Measurements from ENCODE around the gene TOR1AIP2. TPM values are rescaled to one million over a fixed set of nuclear protein-coding genes. Genes with fewer than 3 reads are reported as not detected.

TOR1AIP2 gene
- total and polyA plus RNA-seq, 11 donors = 12.7 to 73.2 (median 54.5) TPM

GRCh38 chr1:179825798-179826460 is 51.7 kb downstream of the TOR1AIP2 start:
- Histone ChIP-seq H3K4me1 (peaks cover 0 to 19% (median 8%) of the 10 kb centered on the region in 12 donors), H3K9me3 (no peaks in the 10 kb centered on the region), H3K4me3 (no peak overlapping the region), H3K36me3 (no peaks in the 10 kb centered on the region), H3K27ac (peak overlapping the region in 3 of 12 donors; percentile 14 to 32 (median 15)), H3K27me3 (no peaks in the 10 kb centered on the region)
- WGBS, 4 donors = 84 to 92% (median 85%) methylated on average over 13 of the region's 13 CpGs
- intact Hi-C loops (cut with DNase I) = no loop called here
- TF ChIP-seq POLR2A (IDR thresholded peaks at IDR 0.05) = no peak
- TF ChIP-seq, protein P1, sequence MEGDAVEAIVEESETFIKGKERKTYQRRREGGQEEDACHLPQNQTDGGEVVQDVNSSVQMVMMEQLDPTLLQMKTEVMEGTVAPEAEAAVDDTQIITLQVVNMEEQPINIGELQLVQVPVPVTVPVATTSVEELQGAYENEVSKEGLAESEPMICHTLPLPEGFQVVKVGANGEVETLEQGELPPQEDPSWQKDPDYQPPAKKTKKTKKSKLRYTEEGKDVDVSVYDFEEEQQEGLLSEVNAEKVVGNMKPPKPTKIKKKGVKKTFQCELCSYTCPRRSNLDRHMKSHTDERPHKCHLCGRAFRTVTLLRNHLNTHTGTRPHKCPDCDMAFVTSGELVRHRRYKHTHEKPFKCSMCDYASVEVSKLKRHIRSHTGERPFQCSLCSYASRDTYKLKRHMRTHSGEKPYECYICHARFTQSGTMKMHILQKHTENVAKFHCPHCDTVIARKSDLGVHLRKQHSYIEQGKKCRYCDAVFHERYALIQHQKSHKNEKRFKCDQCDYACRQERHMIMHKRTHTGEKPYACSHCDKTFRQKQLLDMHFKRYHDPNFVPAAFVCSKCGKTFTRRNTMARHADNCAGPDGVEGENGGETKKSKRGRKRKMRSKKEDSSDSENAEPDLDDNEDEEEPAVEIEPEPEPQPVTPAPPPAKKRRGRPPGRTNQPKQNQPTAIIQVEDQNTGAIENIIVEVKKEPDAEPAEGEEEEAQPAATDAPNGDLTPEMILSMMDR (IDR thresholded peaks at IDR 0.05) = no peak
- DNase-seq (no peak), ATAC-seq (peak in 2 of 4 donors; percentile 20 to 40)

- Histone ChIP-seq H3K9me3 (no peaks in the 10 kb centered on the region), H3K4me3 (no peak overlapping the region), H3K27ac (peak overlapping the region in 4 of 12 donors; percentile 9 to 32 (median 14)), H3K36me3 (no peaks in the 10 kb centered on the region), H3K4me1 (peaks cover 0 to 19% (median 8%) of the 10 kb centered on the region in 12 donors), H3K27me3 (no peaks in the 10 kb centered on the region)
- intact Hi-C loops (cut with DNase I) = no loop called here
- 49 to 67% (median 60%) methylated on average over 8 of the region's 8 CpGs for WGBS, 4 donors
- ATAC-seq = peak in 3 of 4 donors; percentile 54 to 66 (median 61)
- DNase-seq = peak in 1 of 5 donors; percentile 39
- TF ChIP-seq, protein P1 (IDR thresholded peaks at IDR 0.05) = no peak
- TF ChIP-seq POLR2A (IDR thresholded peaks at IDR 0.05) = no peak
Measured at GRCh38 chr1:179825206-179825605, 52.4 kb downstream of the TOR1AIP2 start.

- Histone ChIP-seq H3K4me1 (peaks cover 0 to 19% (median 8%) of the 10 kb centered on the region in 12 donors), H3K27me3 (no peaks in the 10 kb centered on the region), H3K36me3 (no peaks in the 10 kb centered on the region), H3K27ac (peak overlapping the region in 1 of 12 donors; percentile 8), H3K4me3 (no peak overlapping the region), H3K9me3 (no peaks in the 10 kb centered on the region)
- TF ChIP-seq, protein P1 (IDR thresholded peaks at IDR 0.05) = no peak
- TF ChIP-seq POLR2A (IDR thresholded peaks at IDR 0.05) = no peak
- DNase-seq (peak in 1 of 5 donors; percentile 43), ATAC-seq (peak in 1 of 4 donors; percentile 46)
- 85 to 95% (median 91%) methylated on average over 2 to 6 of the region's 6 CpGs for WGBS, 4 donors
- intact Hi-C loops (cut with DNase I) = no loop called here
Measured at GRCh38 chr1:179824265-179824664, 53.3 kb downstream of the TOR1AIP2 start.

DNA sequence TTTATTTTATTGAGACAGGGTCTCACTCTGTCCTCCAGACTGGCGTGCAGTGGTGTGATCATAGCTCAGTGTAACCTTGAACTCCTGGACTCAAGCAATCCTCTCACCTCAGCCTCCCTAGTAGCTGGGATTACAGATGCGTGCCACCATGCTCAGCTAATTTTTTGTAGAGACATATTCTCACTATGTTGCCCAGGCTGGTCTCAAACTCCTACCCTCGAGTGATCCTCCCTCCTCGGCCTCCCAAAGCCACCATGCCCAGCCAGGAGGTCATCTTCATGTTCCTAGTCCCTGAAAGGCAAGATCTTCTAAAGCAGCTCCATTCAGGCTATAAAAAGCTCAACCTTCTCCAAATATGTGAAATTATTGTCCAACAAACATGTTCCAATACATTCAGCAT is 53.9 kb downstream of the TOR1AIP2 start:
- 89 to 99% (median 96%) methylated on average over 4 of the region's 4 CpGs for WGBS, 4 donors
- no peak overlapping the region for H3K4me3 ChIP-seq
- no peaks in the 10 kb centered on the region for H3K36me3 ChIP-seq
- no peaks in the 10 kb centered on the region for H3K9me3 ChIP-seq
- TF ChIP-seq, protein P1 (IDR thresholded peaks at IDR 0.05) = no peak
- TF ChIP-seq POLR2A (IDR thresholded peaks at IDR 0.05) = no peak
- ATAC-seq (no peak), DNase-seq (peak in 1 of 5 donors; percentile 2)
- no peaks in the 10 kb centered on the region for H3K27me3 ChIP-seq
- intact Hi-C loops (cut with DNase I) = no loop called here
- H3K4me1 ChIP-seq = peaks cover 0 to 20% (median 8%) of the 10 kb centered on the region in 12 donors
- H3K27ac ChIP-seq = no peak overlapping the region
